BE2C (cell line): ENCODE results near the gene XIAP.

ENCODE experiments used
- DNase-seq: peaks from one replicate; pipeline ENCODE4 v3.0.0-alpha.2; 2020
- H3K27me3 ChIP-seq: fragments of 250-450 bp; sonication (Bioruptor Pico); 2 replicates; pipeline ENCODE4 v1.5.1; 2020; ENCODE audit warnings: mild to moderate bottlenecking
- H3K36me3 ChIP-seq: fragments of 250-450 bp; sonication (Bioruptor Pico); 2 replicates; pipeline ENCODE4 v1.5.1; 2020; ENCODE audit warnings: mild to moderate bottlenecking
- H3K4me1 ChIP-seq: fragments of 250-450 bp; sonication (Bioruptor Pico); 2 replicates; pipeline ENCODE4 v1.5.1; 2020
- H3K4me3 ChIP-seq: 2 replicates; pipeline ENCODE4 v1.5.1; 2011; ENCODE audit warnings: low read depth, low read length
- H3K9me3 ChIP-seq: fragments of 250-450 bp; sonication (Bioruptor Pico); 2 replicates; pipeline ENCODE4 v1.5.1; 2020
- CTCF ChIP-seq: IDR thresholded peaks from 2 replicates; pipeline ENCODE4 v1.5.1; 2012; ENCODE audit warnings: mild to moderate bottlenecking, low read depth, low read length

XIAP gene

DNA sequence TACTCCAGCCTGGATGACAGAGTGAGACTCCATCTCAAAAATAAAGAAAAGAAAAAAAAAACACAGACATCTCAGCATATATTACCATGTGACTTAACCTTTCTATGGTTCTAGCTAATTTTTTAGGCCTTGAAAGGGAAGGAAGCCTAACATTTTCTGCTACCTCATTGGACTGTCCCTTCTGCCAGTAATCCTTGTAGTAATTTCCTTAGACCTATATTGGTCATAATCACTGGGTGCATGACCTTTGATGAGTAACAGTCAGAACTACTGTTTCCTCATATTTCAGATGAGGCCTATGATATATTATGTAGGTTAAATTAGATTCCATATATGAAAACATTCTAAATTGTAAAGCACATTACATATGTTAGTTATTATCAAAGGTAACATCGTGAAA lies 9.6 kb downstream of the XIAP start:
- Histone ChIP-seq H3K9me3 (no peaks in the 10 kb centered on the region), H3K27me3 (no peaks in the 10 kb centered on the region), H3K36me3 (no peaks in the 10 kb centered on the region), H3K4me1 (no peaks in the 10 kb centered on the region), H3K4me3 (no peak overlapping the region)
- no peak for DNase-seq
- no peak for TF ChIP-seq CTCF

- Histone ChIP-seq H3K4me1 (no peaks in the 10 kb centered on the region), H3K9me3 (no peaks in the 10 kb centered on the region), H3K36me3 (no peaks in the 10 kb centered on the region), H3K4me3 (no peak overlapping the region), H3K27me3 (no peaks in the 10 kb centered on the region)
- no peak for DNase-seq
- TF ChIP-seq CTCF, result no peak
Measured at GRCh38 chrX:123871309-123871708, 11.5 kb downstream of the XIAP start.

DNA sequence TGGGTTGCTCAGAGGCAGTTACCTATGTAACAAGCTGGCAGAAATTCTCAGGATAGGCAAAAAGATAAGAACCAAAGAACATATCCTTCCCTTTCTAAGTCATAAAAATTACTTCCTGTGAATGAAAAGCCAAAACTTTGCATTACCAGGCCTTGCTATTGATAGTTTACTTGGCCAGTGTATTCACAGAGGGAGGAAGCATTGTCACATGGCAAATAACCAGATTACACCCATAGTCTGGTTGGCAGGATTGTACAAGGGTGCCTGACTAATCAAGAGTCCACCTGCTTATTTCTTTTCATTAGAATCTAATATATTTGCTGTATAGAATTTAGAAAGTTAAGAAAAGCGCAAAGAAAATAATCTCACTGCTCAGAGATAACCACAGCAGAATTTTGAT lies 14.1 kb downstream of the XIAP start:
- Histone ChIP-seq H3K9me3 (no peaks in the 10 kb centered on the region), H3K36me3 (no peaks in the 10 kb centered on the region), H3K4me3 (no peak overlapping the region), H3K27me3 (no peaks in the 10 kb centered on the region), H3K4me1 (no peaks in the 10 kb centered on the region)
- TF ChIP-seq CTCF, result no peak
- DNase-seq, result no peak

GRCh38 chrX:123876177-123876576 lies 16.3 kb downstream of the XIAP start:
- H3K4me3 ChIP-seq, result no peak overlapping the region
- H3K36me3 ChIP-seq, result no peaks in the 10 kb centered on the region
- no peak for DNase-seq
- no peaks in the 10 kb centered on the region for H3K4me1 ChIP-seq
- no peaks in the 10 kb centered on the region for H3K27me3 ChIP-seq
- no peaks in the 10 kb centered on the region for H3K9me3 ChIP-seq
- TF ChIP-seq CTCF, result no peak

- H3K4me3 ChIP-seq, result no peak overlapping the region
- H3K36me3 ChIP-seq, result no peaks in the 10 kb centered on the region
- DNase-seq, result no peak
- H3K4me1 ChIP-seq, result no peaks in the 10 kb centered on the region
- no peak for TF ChIP-seq CTCF
- no peaks in the 10 kb centered on the region for H3K27me3 ChIP-seq
- H3K9me3 ChIP-seq, result no peaks in the 10 kb centered on the region
Measured at GRCh38 chrX:123876844-123877243, 17.0 kb downstream of the XIAP start.

DNA sequence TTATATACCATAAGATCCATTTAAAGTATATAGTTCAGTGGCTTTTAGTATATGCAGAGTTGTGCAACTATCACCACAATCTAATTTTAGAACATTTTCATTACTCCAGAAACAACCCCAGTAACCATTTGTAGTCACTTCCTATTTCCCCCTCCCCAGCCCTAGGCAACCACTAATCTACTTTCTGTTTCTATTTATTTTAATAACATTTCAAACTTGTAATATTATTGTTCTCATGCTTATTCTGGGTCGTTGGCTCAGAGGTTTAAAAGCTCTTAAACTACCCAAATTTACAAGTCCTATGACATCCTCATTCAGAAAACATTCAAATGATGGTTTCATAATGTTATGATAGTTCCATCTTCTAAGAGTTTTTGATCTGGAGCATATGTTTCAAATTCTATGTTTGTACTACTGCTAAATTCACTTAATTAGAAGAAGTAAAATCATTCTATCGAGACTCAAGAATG lies 18.4 kb downstream of the XIAP start:
- Histone ChIP-seq H3K9me3 (no peaks in the 10 kb centered on the region), H3K4me3 (no peak overlapping the region)
- no peak for DNase-seq

More for the DNA sequence above, 18.4 kb downstream of the XIAP start:
- Histone ChIP-seq H3K4me1 (no peaks in the 10 kb centered on the region), H3K27me3 (no peaks in the 10 kb centered on the region), H3K36me3 (no peaks in the 10 kb centered on the region)
- TF ChIP-seq CTCF, result no peak
